Tracheal epithelial cell (primary cell): ENCODE measurements around the gene DYNLT2. TPM values are rescaled to one million over a fixed set of nuclear protein-coding genes. Genes with fewer than 3 reads are reported as not detected.

ENCODE experiments used
- total RNA-seq: library from RNA; depleted of rRNA; stranded (reverse); fragments of >200 nt; gene quantifications from 2 replicates; pipeline ENCODE4 v1.2.1, GENCODE V29; 2014

Gene DYNLT2, protein sequence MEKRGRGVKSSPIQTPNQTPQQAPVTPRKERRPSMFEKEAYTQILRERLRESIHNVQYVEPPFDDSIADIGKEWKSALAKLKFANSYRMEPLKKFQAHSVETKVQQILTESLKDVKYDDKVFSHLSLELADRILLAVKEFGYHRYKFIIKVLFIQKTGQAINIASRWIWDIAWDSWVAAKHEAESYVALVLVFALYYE
- 0.72 and 1.3 TPM in 2 replicates for total RNA-seq

DNA sequence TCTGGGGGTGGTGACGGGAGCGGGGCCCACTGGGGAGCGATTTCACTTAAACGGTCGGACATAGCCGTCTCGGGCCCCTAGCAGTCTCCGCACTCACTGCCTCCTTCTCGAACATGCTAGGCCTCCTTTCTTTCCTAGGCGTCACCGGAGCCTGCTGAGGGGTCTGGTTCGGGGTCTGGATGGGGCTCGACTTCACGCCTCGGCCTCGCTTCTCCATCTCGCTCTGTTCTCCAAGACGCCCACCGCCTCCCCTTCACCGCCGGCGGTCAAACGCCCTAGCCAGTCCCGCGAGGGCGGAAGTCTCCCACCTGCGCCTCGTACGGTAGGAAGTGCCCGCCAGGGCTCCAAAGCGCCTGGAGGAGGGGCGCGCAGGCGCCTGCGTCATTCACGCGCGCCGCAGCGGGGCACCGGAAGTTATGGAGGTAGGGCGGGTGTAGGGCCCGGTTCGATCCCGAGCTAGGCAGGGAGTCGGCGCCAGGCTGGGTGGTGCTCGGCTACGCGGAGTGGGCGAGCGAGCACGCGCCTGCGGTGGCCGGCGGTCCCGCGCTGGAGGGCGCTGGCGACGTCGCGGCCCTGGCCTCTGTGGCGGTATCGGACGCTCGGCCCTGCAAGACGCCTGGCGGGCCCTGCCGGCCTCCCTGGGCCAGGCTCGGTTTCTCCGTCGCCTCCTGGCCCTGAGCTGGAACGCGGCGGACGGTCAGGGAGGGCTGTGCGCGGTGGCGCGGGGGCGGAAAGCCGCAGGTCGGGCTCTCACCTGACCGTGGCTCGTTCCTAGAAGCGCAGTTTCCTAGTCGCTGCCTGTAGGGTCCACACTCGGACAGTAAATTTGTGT lies at the start of gene DYNLT2, which contains the start of gene ERMARD:
Gene DYNLT2, minus strand, starts transcription at position 331 of the 832 bp plus-strand sequence. Its CDS starts 114 bp downstream, at position 217.
Gene ERMARD, plus strand, starts transcription at position 381 of the 832 bp plus-strand sequence. Its CDS starts 36 bp downstream, at position 417.

DNA sequence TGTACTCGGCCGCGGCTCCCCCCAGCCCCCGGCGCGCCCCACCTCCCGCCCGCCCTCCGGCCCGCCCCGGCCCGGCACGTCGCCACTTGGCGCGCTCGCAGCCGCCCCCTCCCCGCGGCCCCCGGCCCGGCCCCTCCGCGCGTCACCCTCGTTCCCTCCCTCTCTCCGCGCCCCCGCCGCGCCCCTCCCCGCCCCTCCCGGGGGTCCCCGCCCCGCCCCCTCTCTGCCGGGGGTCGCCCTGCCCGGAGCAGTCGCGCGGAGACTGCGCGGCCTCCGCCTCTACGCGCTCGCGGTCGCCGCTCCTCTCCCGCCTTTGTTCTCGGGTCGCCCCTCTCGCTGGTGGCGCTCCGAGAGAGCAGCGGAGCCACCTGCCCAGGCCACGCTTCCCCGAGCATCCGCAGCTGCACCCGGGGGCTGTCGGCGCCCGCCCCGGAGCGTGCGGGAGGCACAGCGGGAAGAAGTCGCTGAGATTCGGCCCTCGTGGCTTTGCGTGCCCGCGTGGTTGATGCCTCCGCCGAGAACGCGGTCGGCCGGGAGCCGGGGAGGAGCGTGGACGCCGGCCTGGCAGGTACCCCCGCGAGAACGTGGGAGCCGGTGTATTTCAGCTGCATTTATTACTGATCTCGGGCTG lies 26.8 kb downstream of the DYNLT2 start, which contains the start of gene PHF10:
Gene PHF10, minus strand, starts transcription at position 7 of the 631 bp plus-strand sequence. CDS start 569 bp downstream, outside the sequence.

DNA sequence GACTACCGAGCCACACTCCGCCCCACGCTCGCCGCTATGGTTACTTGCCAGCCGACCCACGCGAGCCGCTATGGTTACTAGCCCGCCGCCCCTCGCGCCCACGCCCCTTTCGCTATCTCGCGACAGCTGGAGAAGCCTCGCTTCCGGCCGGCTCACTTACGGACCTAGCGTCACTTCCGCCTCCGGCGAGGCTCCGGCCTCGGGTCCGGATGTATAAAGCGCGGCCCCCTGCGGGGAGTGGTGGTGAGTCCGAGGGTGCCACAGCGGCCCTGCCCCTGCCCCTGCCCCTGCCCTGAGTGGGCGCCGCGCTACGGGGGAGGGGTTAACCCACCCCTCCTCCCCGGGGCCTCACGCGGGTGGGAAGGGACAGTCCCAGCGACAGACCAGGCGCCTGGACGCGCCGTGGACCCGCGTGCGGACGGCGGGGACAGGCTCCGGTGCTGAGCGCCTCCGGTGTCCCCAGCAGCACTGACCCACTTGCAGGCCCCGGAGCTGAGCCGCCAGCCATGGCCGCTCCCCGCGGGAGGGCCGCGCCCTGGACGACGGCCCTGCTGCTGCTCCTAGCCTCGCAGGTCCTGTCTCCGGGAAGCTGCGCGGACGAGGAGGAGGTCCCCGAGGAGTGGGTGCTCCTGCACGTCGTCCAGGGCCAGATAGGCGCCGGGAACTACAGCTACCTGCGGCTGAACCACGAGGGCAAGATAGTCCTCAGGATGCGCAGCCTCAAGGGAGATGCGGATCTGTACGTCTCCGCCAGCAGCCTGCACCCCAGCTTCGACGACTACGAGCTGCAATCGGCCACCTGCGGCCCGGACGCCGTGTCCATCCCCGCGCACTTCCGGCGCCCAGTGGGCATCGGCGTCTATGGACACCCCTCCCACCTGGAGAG lies 49.2 kb downstream of the DYNLT2 start, which contains the start of the genes C6orf120 and WDR27:
Gene C6orf120, plus strand, starts transcription at position 173 of the 886 bp plus-strand sequence. Its CDS starts 334 bp downstream, at position 507.
Gene WDR27, minus strand, starts transcription at position 76 of the 886 bp plus-strand sequence. CDS start 13,024 bp downstream, outside the sequence.

Other genes starting within 250 kb of the DYNLT2 start
- 10.9 and 11.1 TPM in 2 replicates for gene WDR27, start 49.5 kb downstream of the DYNLT2 start, total RNA-seq
- 19.0 and 28.8 TPM in 2 replicates for gene C6orf120, start 49.4 kb downstream of the DYNLT2 start, total RNA-seq
- gene PHF10, start 27.1 kb downstream of the DYNLT2 start, total RNA-seq = 11.6 and 21.1 TPM in 2 replicates
- gene ERMARD, start 50 bp upstream of the DYNLT2 start, total RNA-seq = 24.1 and 26.3 TPM in 2 replicates